Osteocyte (in vitro differentiated cells): Measurements from ENCODE around the gene CDKN2B-AS1. TPM values are rescaled to one million over a fixed set of nuclear protein-coding genes. Genes with fewer than 3 reads are reported as not detected.

Experiments used
- DNase-seq: peaks from one replicate; pipeline ENCODE4 v3.0.0; 2021; ENCODE audit warnings: mixed read lengths; ENCODE audit not compliant: unreplicated experiment; ENCODE audit errors: extremely low spot score
- H3K27ac Mint-ChIP-seq: one replicate; pipeline ENCODE4 v1.8.0; 2021; ENCODE audit warnings: mild to moderate bottlenecking, mixed read lengths; ENCODE audit not compliant: unreplicated experiment
- H3K27me3 Mint-ChIP-seq: one replicate; pipeline ENCODE4 v1.8.0; 2021; ENCODE audit warnings: mixed read lengths; ENCODE audit not compliant: unreplicated experiment
- H3K36me3 Mint-ChIP-seq: one replicate; pipeline ENCODE4 v1.8.0; 2021; ENCODE audit warnings: mixed read lengths; ENCODE audit not compliant: unreplicated experiment
- H3K4me1 Mint-ChIP-seq: one replicate; pipeline ENCODE4 v1.8.0; 2021; ENCODE audit warnings: mixed read lengths; ENCODE audit not compliant: unreplicated experiment
- H3K4me3 Mint-ChIP-seq: one replicate; pipeline ENCODE4 v1.8.0; 2021; ENCODE audit warnings: mild to moderate bottlenecking, moderate library complexity, mixed read lengths; ENCODE audit not compliant: unreplicated experiment
- H3K9me3 Mint-ChIP-seq: one replicate; pipeline ENCODE4 v1.8.0; 2021; ENCODE audit warnings: mixed read lengths; ENCODE audit not compliant: unreplicated experiment
- CTCF ChIP-seq: fragments of 200-600 bp; sonication (generic); IDR thresholded peaks from 2 replicates; pipeline ENCODE4 v1.5.0; 2021; ENCODE audit warnings: antibody characterized with exemption, mild to moderate bottlenecking, moderate library complexity
- total RNA-seq: library from RNA; stranded (reverse); gene quantifications from 2 replicates; pipeline ENCODE4 v1.2.1, GENCODE V29; 2021

Gene CDKN2B-AS1
- total RNA-seq, 1 donor from 2014 or later, result 4.0 TPM

DNA sequence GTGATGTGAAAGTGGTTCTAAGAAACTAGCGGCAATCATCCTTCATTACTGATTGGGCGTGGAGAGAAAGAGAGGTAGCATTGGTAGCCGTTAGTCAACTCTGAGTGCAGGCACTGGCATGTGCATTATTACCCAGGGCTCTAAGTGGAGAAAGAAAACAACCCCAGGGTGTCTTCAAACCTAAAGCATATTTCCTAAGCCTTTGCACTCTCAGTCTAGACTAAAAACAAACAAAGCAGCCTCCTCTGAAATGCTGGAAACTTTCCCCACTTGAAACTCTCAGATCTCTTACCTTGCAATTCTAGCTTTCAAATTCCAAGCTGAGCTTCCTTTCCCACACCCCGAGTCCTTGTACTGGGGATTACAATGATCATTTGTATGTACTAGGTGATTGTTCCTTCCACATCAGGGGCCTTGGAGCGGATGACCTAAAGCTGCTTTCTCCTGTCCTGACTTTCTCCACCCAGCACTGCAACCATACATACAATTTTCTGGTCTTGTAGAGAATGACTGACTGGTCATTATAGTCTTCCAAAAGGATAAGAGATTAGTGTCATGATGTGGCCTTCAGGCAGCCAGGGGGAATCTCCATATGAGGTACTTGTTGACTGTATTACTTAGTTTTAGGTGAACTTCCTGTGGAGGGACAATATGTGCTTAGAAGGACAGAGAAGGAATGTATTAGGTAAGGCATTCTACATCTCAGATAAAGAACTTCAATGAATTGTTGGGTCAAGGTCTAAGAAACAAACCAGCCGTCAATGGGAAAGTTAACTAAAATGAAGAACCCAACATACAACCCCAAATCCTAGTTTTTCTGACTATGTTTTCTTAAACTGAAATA lies 112.8 kb downstream of the CDKN2B-AS1 start:
- peaks cover 74% of the 10 kb centered on the region for H3K4me1 Mint-ChIP-seq

DNA sequence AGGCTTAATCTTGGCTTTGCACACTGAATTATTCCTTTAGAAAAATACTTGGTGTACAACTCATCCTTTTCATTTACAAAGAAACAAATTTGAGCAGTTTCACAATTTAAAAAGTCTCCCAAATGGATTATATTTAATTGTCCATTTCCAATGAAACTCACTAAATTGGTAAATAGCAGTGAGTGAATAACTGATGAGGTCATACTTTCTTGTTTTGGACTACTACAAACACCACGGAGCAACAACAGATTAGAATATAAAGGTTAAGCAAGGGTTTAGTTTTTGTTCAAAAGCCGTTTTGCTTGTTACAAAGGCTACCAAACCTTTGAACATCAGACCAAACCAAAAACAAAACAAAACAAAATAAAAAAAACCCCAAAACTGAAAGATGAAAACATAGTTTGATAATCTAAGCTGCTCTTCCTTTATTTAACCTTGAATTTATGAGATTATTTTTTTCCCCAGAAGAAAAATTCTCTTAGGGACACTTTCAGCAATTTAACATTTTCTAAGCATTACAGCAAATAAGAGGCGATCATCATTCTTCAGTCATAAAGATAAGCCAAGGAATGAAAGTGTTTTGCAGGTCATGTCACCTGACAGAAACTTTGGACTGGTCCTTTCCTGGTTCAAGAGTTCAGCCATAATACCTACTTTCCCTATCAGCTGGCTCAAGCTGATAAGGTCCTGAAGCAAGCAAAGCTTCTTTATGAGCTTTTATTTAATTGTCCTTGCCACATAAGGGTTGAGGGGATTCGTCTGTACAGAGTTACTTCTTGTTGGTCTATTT lies 114.2 kb downstream of the CDKN2B-AS1 start:
- Mint-ChIP-seq H3K4me3 (no peak overlapping the region), H3K36me3 (no peaks in the 10 kb centered on the region), H3K4me1 (peaks cover 75% of the 10 kb centered on the region), H3K27ac (no peak overlapping the region), H3K9me3 (no peaks in the 10 kb centered on the region), H3K27me3 (no peaks in the 10 kb centered on the region)
- no peak for TF ChIP-seq CTCF
- no peak for DNase-seq

More for the DNA sequence above, 112.8 kb downstream of the CDKN2B-AS1 start:
- Mint-ChIP-seq H3K4me3 (no peak overlapping the region), H3K27me3 (no peaks in the 10 kb centered on the region), H3K27ac (peak overlapping the region; percentile 85), H3K9me3 (no peaks in the 10 kb centered on the region), H3K36me3 (no peaks in the 10 kb centered on the region)
- no peak for DNase-seq
- no peak for TF ChIP-seq CTCF

GRCh38 chr9:22111176-22111953 lies 116.8 kb downstream of the CDKN2B-AS1 start:
- DNase-seq, result no peak
- H3K27me3 Mint-ChIP-seq, result no peaks in the 10 kb centered on the region
- H3K4me3 Mint-ChIP-seq, result no peak overlapping the region
- no peaks in the 10 kb centered on the region for H3K36me3 Mint-ChIP-seq
- peak overlapping the region; percentile 83 for H3K27ac Mint-ChIP-seq
- peaks cover 73% of the 10 kb centered on the region for H3K4me1 Mint-ChIP-seq
- peaks cover 10% of the 10 kb centered on the region for H3K9me3 Mint-ChIP-seq
- TF ChIP-seq CTCF, result no peak

- no peaks in the 10 kb centered on the region for H3K27me3 Mint-ChIP-seq
- peaks cover 73% of the 10 kb centered on the region for H3K4me1 Mint-ChIP-seq
- TF ChIP-seq CTCF, result no peak
- H3K27ac Mint-ChIP-seq, result peak overlapping the region; percentile 83
- H3K36me3 Mint-ChIP-seq, result no peaks in the 10 kb centered on the region
- DNase-seq, result no peak
- H3K4me3 Mint-ChIP-seq, result no peak overlapping the region
- peaks cover 10% of the 10 kb centered on the region for H3K9me3 Mint-ChIP-seq
Measured at GRCh38 chr9:22111954-22112247, 117.3 kb downstream of the CDKN2B-AS1 start.
